Fibroblast of lung (primary cell): ENCODE results near the gene KLHL25. TPM values are rescaled to one million over a fixed set of nuclear protein-coding genes. Genes with fewer than 3 reads are reported as not detected.

ENCODE experiments used
- DNase-seq, 2 donors: peaks; one replicate each; pipeline versions ENCODE4 v3.0.0 to v3.0.0-alpha.2; 2010; ENCODE audit warnings: low read depth in 2 of 2
- H2AFZ ChIP-seq: 2 replicates; pipeline ENCODE4 v1.5.1; 2012; ENCODE audit warnings: low read length, control low read depth, inconsistent platforms
- H3K27ac ChIP-seq: 2 replicates; pipeline ENCODE4 v1.5.1; 2011; ENCODE audit warnings: low read length, control low read depth; ENCODE audit not compliant: insufficient read depth
- H3K27me3 ChIP-seq: 2 replicates; pipeline ENCODE4 v1.5.1; 2011; ENCODE audit warnings: mild to moderate bottlenecking, low read length; ENCODE audit not compliant: control insufficient read depth, insufficient read depth
- H3K36me3 ChIP-seq: 2 replicates; pipeline ENCODE4 v1.5.1; 2011; ENCODE audit warnings: low read length; ENCODE audit not compliant: control insufficient read depth, insufficient read depth
- H3K4me1 ChIP-seq: 2 replicates; pipeline ENCODE4 v1.5.1; 2011; ENCODE audit warnings: low read length; ENCODE audit not compliant: control insufficient read depth, insufficient read depth; ENCODE audit errors: extremely low read depth
- H3K4me2 ChIP-seq: 2 replicates; pipeline ENCODE4 v1.5.1; 2011; ENCODE audit warnings: low read length, control low read depth; ENCODE audit not compliant: insufficient read depth; ENCODE audit errors: extremely low read depth
- H3K4me3 ChIP-seq, 4 experiments: fragments of 200-600 bp in 1 of 4; sonication (generic) in 1 of 4; replicated peaks in 1 of 4; 2 replicates each; pipeline ENCODE4 v1.5.1; 2011 to 2016; ENCODE audit warnings: low read length in 4 of 4, low read depth in 3 of 4, mild to moderate bottlenecking in 3 of 4, control low read depth in 2 of 4, inconsistent platforms in 1 of 4, mixed read lengths in 1 of 4; ENCODE audit not compliant: insufficient read depth in 1 of 4; ENCODE audit errors: control extremely low read depth in 1 of 4
- H3K79me2 ChIP-seq: 2 replicates; pipeline ENCODE4 v1.5.1; 2012; ENCODE audit warnings: mild to moderate bottlenecking, low read length, inconsistent platforms; ENCODE audit not compliant: control insufficient read depth, insufficient read depth
- H3K9ac ChIP-seq: 2 replicates; pipeline ENCODE4 v1.5.1; 2011; ENCODE audit warnings: mild to moderate bottlenecking, low read length, control low read depth; ENCODE audit not compliant: insufficient read depth
- H3K9me3 ChIP-seq: 2 replicates; pipeline ENCODE4 v1.5.1; 2012; ENCODE audit warnings: low read depth, low read length; ENCODE audit not compliant: control insufficient read depth, insufficient read depth
- H4K20me1 ChIP-seq: 2 replicates; pipeline ENCODE4 v1.5.1; 2011; ENCODE audit warnings: low read length; ENCODE audit not compliant: control insufficient read depth, insufficient read depth; ENCODE audit errors: extremely low read depth
- EZH2 ChIP-seq: IDR thresholded peaks from 2 replicates; pipeline ENCODE4 v1.5.1; 2012; ENCODE audit warnings: low read length, control low read depth, mild to moderate bottlenecking; ENCODE audit errors: missing control alignments
- polyA plus RNA-seq, 2 donors: library from polyadenylated mRNA; depleted of rRNA in 1 of 2; stranded (reverse) in 1 of 2; unstranded in 1 of 2; fragments of >200 nt; gene quantifications; 2 replicates each; pipeline ENCODE4 v1.2.1, GENCODE V29; 2011 to 2012; ENCODE audit warnings: missing spikeins in 1 of 2
- total RNA-seq: library from RNA; depleted of rRNA; stranded (reverse); fragments of >200 nt; gene quantifications from 2 replicates; pipeline ENCODE4 v1.2.1, GENCODE V29; 2014
- TF ChIP-seq, protein P1 (sequence below), 2 donors: IDR thresholded peaks in 1 of 2; conservative IDR thresholded peaks in 1 of 2; 1 replicate in 1 of 2; 2 replicates in 1 of 2; pipeline ENCODE4 v1.5.1; 2011 to 2012; ENCODE audit warnings: low read length in 2 of 2, control low read depth in 1 of 2, inconsistent platforms in 1 of 2, low read depth in 1 of 2, mild to moderate bottlenecking in 1 of 2

The KLHL25 gene
- total and polyA plus RNA-seq, 2 donors (not counting 1 experiment from before 2014, with no cell fraction given), result 1.4 to 5.4 TPM

- Histone ChIP-seq H3K27me3 (no peaks in the 10 kb centered on the region), H3K79me2 (no peaks in the 10 kb centered on the region), H3K4me2 (no peak overlapping the region), H3K9ac (no peak overlapping the region), H3K36me3 (no peaks in the 10 kb centered on the region), H4K20me1 (no peaks in the 10 kb centered on the region), H3K9me3 (no peaks in the 10 kb centered on the region), H3K4me1 (peaks cover 2% of the 10 kb centered on the region), H3K27ac (no peak overlapping the region), H2AFZ (no peak overlapping the region), H3K4me3 (no peak overlapping the region)
- DNase-seq, result no peak
- TF ChIP-seq, protein P1, sequence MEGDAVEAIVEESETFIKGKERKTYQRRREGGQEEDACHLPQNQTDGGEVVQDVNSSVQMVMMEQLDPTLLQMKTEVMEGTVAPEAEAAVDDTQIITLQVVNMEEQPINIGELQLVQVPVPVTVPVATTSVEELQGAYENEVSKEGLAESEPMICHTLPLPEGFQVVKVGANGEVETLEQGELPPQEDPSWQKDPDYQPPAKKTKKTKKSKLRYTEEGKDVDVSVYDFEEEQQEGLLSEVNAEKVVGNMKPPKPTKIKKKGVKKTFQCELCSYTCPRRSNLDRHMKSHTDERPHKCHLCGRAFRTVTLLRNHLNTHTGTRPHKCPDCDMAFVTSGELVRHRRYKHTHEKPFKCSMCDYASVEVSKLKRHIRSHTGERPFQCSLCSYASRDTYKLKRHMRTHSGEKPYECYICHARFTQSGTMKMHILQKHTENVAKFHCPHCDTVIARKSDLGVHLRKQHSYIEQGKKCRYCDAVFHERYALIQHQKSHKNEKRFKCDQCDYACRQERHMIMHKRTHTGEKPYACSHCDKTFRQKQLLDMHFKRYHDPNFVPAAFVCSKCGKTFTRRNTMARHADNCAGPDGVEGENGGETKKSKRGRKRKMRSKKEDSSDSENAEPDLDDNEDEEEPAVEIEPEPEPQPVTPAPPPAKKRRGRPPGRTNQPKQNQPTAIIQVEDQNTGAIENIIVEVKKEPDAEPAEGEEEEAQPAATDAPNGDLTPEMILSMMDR (conservative IDR thresholded peaks at IDR 0.05 in 1 of 2, IDR thresholded peaks at IDR 0.05 in 1 of 2; ENCODE audit: low read depth in 1 of 2, low read length in 2 of 2), result no peak
- TF ChIP-seq EZH2, result no peak
Observed at GRCh38 chr15:85782064-85782463, 12.7 kb downstream of the KLHL25 start.

DNA sequence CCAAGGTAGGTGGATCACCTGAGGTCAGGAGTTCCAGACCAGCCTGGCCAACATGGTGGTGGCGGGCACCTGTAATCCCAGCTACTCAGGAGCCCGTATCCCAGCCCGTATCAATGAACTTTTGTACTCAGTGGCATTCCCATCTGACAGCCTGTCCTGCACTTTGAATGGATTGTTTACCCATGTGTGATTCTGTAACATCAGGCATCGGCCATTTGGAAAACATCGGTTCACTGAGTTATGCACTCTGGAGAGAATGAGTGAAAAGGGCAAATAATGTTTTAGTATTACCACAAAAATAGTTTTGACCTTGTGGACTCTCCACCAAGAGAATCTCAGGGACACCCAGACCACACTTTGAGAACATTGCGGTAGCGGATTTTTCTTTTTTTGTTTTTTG lies 13.6 kb downstream of the KLHL25 start:
- no peak overlapping the region for H3K27ac ChIP-seq
- TF ChIP-seq, protein P1 (conservative IDR thresholded peaks at IDR 0.05 in 1 of 2, IDR thresholded peaks at IDR 0.05 in 1 of 2; ENCODE audit: low read depth in 1 of 2, low read length in 2 of 2), result no peak
- no peak for TF ChIP-seq EZH2
- H4K20me1 ChIP-seq, result no peaks in the 10 kb centered on the region
- no peak overlapping the region for H3K4me3 ChIP-seq
- H3K27me3 ChIP-seq, result no peaks in the 10 kb centered on the region
- H3K9ac ChIP-seq, result no peak overlapping the region
- no peak overlapping the region for H3K4me2 ChIP-seq
- no peak overlapping the region for H2AFZ ChIP-seq
- no peaks in the 10 kb centered on the region for H3K36me3 ChIP-seq
- H3K9me3 ChIP-seq, result no peaks in the 10 kb centered on the region
- no peaks in the 10 kb centered on the region for H3K4me1 ChIP-seq
- H3K79me2 ChIP-seq, result no peaks in the 10 kb centered on the region
- DNase-seq, result no peak

DNA sequence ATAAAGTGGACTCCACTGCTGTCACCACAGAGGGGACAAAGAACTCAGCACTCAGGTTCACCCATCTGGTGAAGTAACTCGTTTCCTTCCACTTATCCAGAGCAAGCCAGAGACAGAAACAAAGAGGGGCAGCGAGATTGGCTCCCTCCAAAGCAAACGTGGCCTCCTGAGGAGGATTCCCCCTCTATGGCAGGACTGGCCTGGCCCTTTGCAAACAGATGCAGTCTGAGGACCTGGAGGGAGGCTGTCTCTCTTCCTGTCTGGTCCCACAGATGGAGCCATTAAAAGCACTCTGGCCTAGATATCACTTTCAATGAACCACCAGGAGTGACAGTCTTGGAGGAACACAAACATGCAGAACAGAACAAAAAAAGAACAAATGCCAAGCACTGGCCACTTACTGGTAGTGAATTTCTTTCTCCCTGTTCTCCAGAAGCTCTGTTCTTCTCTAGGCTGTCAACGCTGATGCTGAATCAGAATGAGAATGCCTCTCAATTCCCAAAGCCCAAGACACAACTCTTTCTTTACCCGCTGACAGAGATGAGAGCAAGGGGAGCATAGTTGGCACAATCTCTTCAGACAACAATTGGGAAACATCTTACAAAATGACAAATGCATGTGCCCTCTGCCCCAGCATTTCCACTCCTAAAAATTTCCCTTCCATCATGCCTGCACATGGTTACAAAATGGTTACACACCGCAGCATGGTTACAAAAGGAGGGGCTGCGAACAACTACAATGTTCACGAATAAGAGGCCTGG lies 14.3 kb downstream of the KLHL25 start:
- no peak overlapping the region for H3K4me2 ChIP-seq
- H3K4me3 ChIP-seq, result no peak overlapping the region
- no peak overlapping the region for H3K9ac ChIP-seq
- TF ChIP-seq, protein P1 (conservative IDR thresholded peaks at IDR 0.05 in 1 of 2, IDR thresholded peaks at IDR 0.05 in 1 of 2; ENCODE audit: low read depth in 1 of 2, low read length in 2 of 2), result no peak
- no peak for TF ChIP-seq EZH2
- H3K4me1 ChIP-seq, result no peaks in the 10 kb centered on the region
- H3K9me3 ChIP-seq, result no peaks in the 10 kb centered on the region
- no peaks in the 10 kb centered on the region for H3K36me3 ChIP-seq
- no peak overlapping the region for H2AFZ ChIP-seq
- no peak for DNase-seq
- no peaks in the 10 kb centered on the region for H4K20me1 ChIP-seq
- H3K27ac ChIP-seq, result no peak overlapping the region
- no peaks in the 10 kb centered on the region for H3K79me2 ChIP-seq
- no peaks in the 10 kb centered on the region for H3K27me3 ChIP-seq
